A673 (cell line): ENCODE measurements around the gene RNASET2.

Source experiments
- EZH2 ChIP-seq: fragments of 200-600 bp; sonication (generic); IDR thresholded peaks from 2 replicates; pipeline ENCODE4 v1.6.1; 2017; ENCODE audit warnings: borderline replicate concordance, low read depth, mild to moderate bottlenecking, mixed read lengths, antibody characterized with exemption, low read length; ENCODE audit not compliant: poor library complexity, severe bottlenecking
- TF ChIP-seq, protein P1 (sequence below): fragments of 300-800, 200-600 bp; sonication (generic); conservative IDR thresholded peaks from 2 replicates; pipeline ENCODE4 v1.5.1; 2017; ENCODE audit warnings: low read depth, mild to moderate bottlenecking, antibody characterized with exemption, low read length, moderate library complexity, mixed read lengths

- TF ChIP-seq, protein P1, sequence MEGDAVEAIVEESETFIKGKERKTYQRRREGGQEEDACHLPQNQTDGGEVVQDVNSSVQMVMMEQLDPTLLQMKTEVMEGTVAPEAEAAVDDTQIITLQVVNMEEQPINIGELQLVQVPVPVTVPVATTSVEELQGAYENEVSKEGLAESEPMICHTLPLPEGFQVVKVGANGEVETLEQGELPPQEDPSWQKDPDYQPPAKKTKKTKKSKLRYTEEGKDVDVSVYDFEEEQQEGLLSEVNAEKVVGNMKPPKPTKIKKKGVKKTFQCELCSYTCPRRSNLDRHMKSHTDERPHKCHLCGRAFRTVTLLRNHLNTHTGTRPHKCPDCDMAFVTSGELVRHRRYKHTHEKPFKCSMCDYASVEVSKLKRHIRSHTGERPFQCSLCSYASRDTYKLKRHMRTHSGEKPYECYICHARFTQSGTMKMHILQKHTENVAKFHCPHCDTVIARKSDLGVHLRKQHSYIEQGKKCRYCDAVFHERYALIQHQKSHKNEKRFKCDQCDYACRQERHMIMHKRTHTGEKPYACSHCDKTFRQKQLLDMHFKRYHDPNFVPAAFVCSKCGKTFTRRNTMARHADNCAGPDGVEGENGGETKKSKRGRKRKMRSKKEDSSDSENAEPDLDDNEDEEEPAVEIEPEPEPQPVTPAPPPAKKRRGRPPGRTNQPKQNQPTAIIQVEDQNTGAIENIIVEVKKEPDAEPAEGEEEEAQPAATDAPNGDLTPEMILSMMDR = no peak
- TF ChIP-seq EZH2 = no peak
These were observed 27.5 kb downstream of the RNASET2 start for GRCh38 chr6:166928644-166929541.
